Panc1 (cell line): ENCODE measurements around the gene FUOM.

Source experiments
- POLR2AphosphoS5 ChIP-seq: IDR thresholded peaks from 2 replicates; pipeline ENCODE4 v1.6.1; 2012; ENCODE audit warnings: mild to moderate bottlenecking, low read depth, low read length, moderate library complexity
- TCF7L2 ChIP-seq: IDR thresholded peaks from 2 replicates; pipeline ENCODE4 v1.6.1; 2011; ENCODE audit warnings: mild to moderate bottlenecking, low read depth, low read length, inconsistent platforms
- TF ChIP-seq, protein P1 (sequence below): fragments of 450-650 bp; IDR thresholded peaks from 2 replicates; pipeline ENCODE4 v1.5.1; 2017; ENCODE audit warnings: mild to moderate bottlenecking

DNA sequence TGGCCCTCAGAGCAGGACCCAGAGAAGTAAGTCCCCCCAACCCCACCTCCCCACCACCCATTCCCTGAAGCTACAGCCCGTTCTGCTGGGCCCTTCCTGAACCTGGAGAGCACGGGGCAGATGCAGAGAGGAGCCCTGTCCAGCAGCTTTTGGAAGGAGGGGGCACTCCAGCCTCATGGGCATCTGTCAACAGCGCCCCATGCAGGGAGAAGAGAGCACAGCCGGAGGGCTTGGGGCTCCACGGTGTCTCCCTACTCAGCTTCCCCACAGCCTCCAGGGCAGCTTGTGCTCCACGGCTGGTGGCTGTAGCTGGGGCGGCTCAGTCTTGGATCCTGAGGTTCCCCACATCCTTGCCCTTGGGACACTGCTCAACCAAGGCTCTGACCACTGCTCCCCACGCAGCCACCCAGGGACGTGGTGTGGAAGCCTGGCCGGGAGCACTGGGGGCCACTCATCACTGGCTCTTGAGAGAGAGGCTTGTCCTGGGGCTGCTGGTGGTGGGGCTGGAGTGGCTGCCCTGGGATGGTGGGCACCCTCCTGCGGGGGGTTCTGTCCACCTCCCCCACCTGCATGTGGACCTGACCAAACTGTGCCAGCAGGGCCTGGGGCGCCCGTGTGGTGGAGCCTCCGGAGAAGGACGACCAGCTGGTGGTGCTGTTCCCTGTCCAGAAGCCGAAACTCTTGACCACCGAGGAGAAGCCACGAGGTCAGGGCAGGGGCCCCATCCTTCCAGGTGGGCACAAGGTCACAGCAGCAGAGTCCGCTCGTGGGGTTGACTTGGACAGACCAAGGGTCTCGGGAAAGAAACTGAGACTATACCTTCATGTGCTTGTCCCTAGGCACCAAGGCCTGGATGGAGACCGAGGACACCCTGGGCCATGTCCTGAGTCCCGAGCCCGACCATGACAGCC is 6.2 kb downstream of the FUOM start:
- TF ChIP-seq, protein P1, sequence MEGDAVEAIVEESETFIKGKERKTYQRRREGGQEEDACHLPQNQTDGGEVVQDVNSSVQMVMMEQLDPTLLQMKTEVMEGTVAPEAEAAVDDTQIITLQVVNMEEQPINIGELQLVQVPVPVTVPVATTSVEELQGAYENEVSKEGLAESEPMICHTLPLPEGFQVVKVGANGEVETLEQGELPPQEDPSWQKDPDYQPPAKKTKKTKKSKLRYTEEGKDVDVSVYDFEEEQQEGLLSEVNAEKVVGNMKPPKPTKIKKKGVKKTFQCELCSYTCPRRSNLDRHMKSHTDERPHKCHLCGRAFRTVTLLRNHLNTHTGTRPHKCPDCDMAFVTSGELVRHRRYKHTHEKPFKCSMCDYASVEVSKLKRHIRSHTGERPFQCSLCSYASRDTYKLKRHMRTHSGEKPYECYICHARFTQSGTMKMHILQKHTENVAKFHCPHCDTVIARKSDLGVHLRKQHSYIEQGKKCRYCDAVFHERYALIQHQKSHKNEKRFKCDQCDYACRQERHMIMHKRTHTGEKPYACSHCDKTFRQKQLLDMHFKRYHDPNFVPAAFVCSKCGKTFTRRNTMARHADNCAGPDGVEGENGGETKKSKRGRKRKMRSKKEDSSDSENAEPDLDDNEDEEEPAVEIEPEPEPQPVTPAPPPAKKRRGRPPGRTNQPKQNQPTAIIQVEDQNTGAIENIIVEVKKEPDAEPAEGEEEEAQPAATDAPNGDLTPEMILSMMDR = no peak; the same call in 1 of the 2 replicates
- no peak for TF ChIP-seq POLR2AphosphoS5
- no peak for TF ChIP-seq TCF7L2
